Measurements from ENCODE around the gene LRP2BP.

Gene LRP2BP

GRCh38 chr4:185395956-185396723 is 416 bp upstream of the LRP2BP start:
- in situ Hi-C loops (cut with HindIII; ENCODE audit: low sequenced_read_pairs), result loop anchor here (5.0 kb wide), 2 partner anchors 76 to 89 kb away; partner anchors contain the start of gene CCDC110

- in situ Hi-C loops (cut with HindIII; ENCODE audit: low sequenced_read_pairs), result loop anchor here (5.0 kb wide), 2 partner anchors 78 to 87 kb away; partner anchors contain the start of gene CCDC110
Observed at GRCh38 chr4:185394568-185395237, 1.0 kb downstream of the LRP2BP start.

DNA sequence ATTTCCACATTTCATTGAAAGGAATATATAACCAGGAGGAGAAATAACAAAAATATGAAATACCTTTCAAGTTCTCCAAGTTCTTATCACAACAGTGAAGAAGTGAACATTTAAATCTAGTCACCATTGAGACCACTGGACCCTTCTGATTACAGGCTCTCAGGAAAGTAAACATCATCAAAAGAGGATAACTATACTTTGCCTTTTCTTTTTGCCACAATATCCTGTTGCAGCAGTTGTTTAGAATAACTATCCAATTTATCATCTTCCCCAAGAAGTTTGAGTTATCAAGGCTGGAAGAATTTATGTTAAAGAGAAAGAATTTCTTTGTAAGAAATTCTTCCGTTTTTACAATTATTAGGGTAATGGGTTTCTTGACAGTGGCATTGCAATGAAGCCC is 3.6 kb downstream of the LRP2BP start:
- in situ Hi-C loops (cut with HindIII; ENCODE audit: low sequenced_read_pairs), result no loop called here

GRCh38 chr4:185390941-185391340 is 4.8 kb downstream of the LRP2BP start:
- in situ Hi-C loops (cut with HindIII; ENCODE audit: low sequenced_read_pairs), result no loop called here

DNA sequence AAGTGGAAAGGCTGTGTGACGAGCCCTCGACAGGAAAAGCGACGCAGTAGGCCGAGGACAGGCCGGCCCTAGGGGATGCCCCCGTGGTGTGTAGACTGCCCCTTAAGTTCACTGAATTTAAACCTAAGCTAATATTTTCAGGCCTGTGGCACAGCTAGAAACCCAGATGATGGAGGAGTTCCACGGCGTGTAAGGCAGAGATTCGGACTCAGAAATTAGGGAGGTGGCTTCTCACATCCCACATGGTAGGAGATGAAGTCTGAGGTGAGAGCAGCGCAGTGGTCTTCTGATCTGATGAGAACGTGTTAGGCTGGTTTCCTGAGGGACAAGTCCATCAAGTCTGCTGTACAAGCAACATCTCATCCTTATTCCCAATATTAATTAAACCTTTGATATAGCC is 7.8 kb downstream of the LRP2BP start:
- in situ Hi-C loops (cut with HindIII; ENCODE audit: low sequenced_read_pairs), result no loop called here

DNA sequence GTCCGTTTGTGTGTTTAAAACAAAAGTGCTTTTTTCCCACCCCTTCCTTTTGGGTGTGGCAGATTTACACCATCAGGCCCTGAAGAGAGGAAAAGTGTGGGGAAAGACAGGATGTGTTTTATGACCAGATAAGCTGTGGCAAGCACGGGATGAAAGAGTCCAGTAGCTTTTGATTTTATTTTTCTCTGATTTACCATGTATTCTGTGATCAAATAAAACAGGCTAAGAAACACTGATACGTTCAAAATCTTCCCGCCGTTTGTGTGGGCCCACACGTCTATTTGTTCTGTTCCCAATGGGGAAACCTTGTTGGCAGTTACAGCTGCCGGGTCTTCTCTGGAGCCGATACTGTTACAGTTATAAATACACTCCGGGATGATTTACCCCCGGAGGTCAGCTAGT is 10.8 kb downstream of the LRP2BP start:
- in situ Hi-C loops (cut with HindIII; ENCODE audit: low sequenced_read_pairs), result no loop called here

DNA sequence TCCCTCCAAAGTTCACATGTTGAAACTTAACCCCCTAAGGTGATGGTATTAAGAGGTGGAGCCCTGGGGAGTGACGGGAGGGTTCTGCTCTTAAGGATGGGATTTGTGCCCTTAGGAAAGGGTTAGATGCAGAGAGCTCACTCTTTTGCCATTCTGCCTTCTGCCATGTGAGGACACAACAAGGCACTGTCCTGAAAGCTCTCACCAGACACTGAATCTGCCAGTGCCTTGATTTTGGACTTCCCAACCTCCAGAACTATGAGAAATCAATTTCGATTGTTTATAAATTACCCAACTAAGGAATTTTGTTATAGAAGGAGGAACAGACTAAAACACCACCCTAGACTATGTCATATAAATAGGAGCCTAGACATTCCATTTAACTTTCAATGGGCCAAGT is 11.7 kb downstream of the LRP2BP start:
- in situ Hi-C loops (cut with HindIII; ENCODE audit: low sequenced_read_pairs), result no loop called here

GRCh38 chr4:185383451-185383850 is 12.3 kb downstream of the LRP2BP start:
- in situ Hi-C loops (cut with HindIII; ENCODE audit: low sequenced_read_pairs), result no loop called here

DNA sequence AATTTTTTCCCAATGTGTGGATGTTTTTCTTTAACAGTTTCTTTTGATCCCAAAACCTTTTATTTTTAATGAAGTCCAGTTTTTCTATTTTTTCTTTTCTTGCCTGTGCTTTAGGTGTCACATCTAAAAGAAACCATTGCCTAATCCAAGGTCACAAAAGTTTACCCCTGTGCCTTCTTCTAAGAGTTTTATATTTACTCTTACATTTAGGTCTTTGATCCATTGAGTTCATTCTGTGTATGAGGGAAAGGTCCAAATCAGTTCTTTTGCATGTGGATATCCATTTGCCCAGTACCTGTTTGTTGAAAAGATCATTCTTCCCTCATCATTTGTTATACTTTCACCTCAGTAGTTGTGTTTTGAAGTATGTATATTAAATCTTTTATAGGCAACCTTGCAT is 13.0 kb downstream of the LRP2BP start:
- in situ Hi-C loops (cut with HindIII; ENCODE audit: low sequenced_read_pairs), result no loop called here

- in situ Hi-C loops (cut with HindIII; ENCODE audit: low sequenced_read_pairs), result no loop called here
Observed at GRCh38 chr4:185381288-185382196, 14.2 kb downstream of the LRP2BP start.

GRCh38 chr4:185380320-185380719 is 15.4 kb downstream of the LRP2BP start:
- in situ Hi-C loops (cut with HindIII; ENCODE audit: low sequenced_read_pairs), result no loop called here

GRCh38 chr4:185379326-185380295 is 16.1 kb downstream of the LRP2BP start:
- in situ Hi-C loops (cut with HindIII; ENCODE audit: low sequenced_read_pairs), result no loop called here

DNA sequence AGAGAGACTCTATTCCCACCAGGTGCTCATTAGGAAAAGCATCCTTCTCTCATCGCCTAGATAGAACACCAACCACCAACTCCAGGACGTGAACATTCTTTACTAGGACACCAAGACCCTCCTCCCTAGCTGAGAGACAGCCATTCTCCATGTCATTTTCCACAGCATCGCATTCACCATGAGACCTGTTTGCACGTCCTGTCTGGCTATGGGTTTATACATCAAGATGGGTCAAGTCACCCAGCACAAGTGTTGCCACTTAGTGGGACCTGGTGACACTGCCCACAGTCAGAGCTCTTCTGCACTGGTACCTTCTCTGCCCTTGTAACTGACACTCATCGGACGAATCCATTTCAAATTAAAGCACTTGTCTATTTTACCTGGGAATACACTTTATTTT is 17.5 kb downstream of the LRP2BP start:
- in situ Hi-C loops (cut with HindIII; ENCODE audit: low sequenced_read_pairs), result no loop called here

DNA sequence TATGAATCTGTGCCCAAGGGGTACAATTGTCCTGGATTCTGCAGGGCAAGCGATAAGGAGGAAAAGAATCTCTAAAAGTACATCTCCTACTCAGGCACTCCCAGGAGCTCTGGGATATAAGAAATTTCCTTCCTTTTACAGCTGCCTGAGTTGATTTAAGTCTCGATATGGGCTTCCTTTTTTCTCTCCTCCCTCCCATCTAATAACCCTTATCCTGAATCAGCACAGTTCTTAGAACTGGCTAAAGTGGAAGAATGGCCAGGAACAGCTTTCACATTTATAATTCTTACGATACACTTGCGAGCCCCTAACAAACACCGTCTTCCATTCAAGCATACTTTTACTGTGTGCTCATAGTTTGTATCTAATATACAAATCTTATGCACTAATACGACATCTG is 21.2 kb downstream of the LRP2BP start:
- in situ Hi-C loops (cut with HindIII; ENCODE audit: low sequenced_read_pairs), result no loop called here

DNA sequence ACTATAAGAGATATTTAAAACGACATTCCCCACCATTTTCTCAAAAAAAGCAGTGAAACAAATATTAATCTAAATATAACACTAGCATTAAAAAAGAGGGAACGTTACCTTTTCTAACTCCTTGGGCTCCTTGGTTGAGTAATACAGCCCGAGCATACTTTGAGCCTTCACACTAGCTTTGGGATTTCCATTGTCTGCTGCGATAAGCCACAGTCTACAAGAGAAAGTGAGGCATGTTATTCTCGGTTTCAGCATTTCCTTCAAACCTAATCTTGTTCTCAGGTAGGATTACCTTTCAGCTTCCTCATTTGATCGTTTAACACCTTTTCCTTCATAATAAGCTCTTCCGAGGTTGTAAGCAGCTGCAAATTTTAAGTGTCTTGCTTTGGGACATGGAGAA is 21.7 kb downstream of the LRP2BP start:
- in situ Hi-C loops (cut with HindIII; ENCODE audit: low sequenced_read_pairs), result no loop called here

- in situ Hi-C loops (cut with HindIII; ENCODE audit: low sequenced_read_pairs), result no loop called here
Observed at GRCh38 chr4:185371702-185372101, 24.0 kb downstream of the LRP2BP start.

DNA sequence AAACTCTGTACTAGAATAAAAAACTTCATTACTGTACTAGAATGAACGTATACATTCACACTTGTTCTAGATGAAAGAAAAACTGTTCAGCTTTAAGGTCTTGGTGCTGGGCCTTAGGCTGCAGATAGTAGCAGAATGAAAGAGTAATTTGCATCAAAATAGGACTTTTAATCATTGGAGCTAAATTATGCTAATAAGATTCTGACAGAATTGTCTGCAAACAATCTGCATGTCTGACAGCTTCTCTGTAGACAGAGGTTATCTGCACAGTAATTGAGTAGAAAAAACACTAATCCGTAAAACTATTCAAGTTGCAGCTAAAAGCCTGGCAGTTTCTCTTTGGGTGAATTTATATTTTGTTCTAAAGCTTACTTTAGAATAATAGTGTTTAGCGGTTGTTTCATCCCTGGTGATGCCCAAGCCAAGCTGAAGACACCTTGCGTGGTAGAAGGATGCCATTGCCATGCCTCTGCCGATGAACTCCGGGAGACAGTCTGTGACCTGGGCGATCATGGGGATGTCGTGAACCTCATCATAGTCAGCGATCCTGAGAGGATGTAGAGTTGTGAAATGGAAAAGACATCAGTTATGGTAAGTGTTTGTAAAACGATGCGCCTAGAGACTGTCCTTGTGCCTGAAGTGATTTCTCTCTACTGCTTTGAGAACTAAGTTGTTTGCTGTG is 25.3 kb downstream of the LRP2BP start:
- in situ Hi-C loops (cut with HindIII; ENCODE audit: low sequenced_read_pairs), result no loop called here

DNA sequence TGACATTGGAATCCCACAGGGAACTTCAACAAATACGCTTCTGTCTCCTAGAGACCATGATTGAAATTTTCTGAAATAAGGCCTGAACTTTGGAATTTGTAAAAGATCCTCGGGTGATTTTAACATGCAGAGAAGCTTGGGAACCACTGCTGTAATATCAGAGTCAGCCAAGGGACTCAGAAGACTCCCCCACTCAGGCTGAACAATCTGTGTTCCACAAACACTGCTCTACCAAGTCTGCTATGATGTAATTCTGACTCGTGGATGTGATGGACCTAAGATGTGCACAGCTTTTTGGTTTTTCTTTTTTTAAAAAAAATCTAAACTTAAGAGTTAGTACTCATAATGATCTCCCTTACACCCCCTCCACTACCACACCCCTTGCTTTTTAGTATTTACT is 26.0 kb downstream of the LRP2BP start:
- in situ Hi-C loops (cut with HindIII; ENCODE audit: low sequenced_read_pairs), result no loop called here

DNA sequence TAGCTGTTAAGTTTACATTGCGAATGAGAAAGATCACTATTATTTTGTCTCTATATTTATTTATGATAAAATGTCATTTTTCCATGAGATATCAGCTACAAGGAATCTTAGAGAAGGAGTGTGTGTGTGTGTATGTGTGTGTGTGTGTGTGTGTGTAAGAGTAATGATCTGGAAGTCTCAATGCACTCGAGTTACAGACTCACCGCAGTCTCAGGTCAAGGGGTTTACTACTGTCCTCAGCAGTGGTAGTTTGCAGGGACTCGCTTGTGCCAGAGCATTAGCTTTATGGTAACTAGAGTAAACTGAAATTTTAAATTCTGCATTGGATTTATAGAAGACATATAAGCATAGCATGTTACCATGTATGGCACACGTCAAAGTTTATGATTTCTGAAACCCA is 30.8 kb downstream of the LRP2BP start:
- in situ Hi-C loops (cut with HindIII; ENCODE audit: low sequenced_read_pairs), result no loop called here

GRCh38 chr4:185363251-185363650 is 32.5 kb downstream of the LRP2BP start:
- in situ Hi-C loops (cut with HindIII; ENCODE audit: low sequenced_read_pairs), result no loop called here

Measured in endothelial cell of hepatic sinusoid (primary cell).